Renal cortical epithelial cell (primary cell): ENCODE results near the gene CPSF2. TPM values are rescaled to one million over a fixed set of nuclear protein-coding genes. Genes with fewer than 3 reads are reported as not detected.

Experiments
- total RNA-seq: library from RNA; depleted of rRNA; stranded (reverse); fragments of >200 nt; gene quantifications from 2 replicates; pipeline ENCODE4 v1.2.3, GENCODE V29; 2014

The CPSF2 gene
- total RNA-seq, 1 donor from 2014 or later = 65.0 TPM

Other genes starting within 250 kb of the CPSF2 start
- 3.0 TPM in 1 of 2 replicates, not detected in the other for gene FBLN5, start 174.3 kb upstream of the CPSF2 start, total RNA-seq
- gene TRIP11, start 81.9 kb upstream of the CPSF2 start, total RNA-seq = 28.3 and 68.6 TPM in 2 replicates
- 55.6 and 81.6 TPM in 2 replicates for gene ATXN3, start 15.4 kb upstream of the CPSF2 start, total RNA-seq
- gene NDUFB1, start 263 bp upstream of the CPSF2 start, total RNA-seq = 88.6 and 243 TPM in 2 replicates
- not detected in 2 replicates for gene SLC24A4, start 201.2 kb downstream of the CPSF2 start, total RNA-seq